ENCODE results near the gene ARL5A.
A peak's percentile ranks its signal among the peaks of the same experiment; 100 is the strongest.

Gene ARL5A

GRCh38 chr2:151766437-151767153 is 61.6 kb downstream of the ARL5A start:
- DNase-seq (ENCODE audit: low read depth) = no peak

DNA sequence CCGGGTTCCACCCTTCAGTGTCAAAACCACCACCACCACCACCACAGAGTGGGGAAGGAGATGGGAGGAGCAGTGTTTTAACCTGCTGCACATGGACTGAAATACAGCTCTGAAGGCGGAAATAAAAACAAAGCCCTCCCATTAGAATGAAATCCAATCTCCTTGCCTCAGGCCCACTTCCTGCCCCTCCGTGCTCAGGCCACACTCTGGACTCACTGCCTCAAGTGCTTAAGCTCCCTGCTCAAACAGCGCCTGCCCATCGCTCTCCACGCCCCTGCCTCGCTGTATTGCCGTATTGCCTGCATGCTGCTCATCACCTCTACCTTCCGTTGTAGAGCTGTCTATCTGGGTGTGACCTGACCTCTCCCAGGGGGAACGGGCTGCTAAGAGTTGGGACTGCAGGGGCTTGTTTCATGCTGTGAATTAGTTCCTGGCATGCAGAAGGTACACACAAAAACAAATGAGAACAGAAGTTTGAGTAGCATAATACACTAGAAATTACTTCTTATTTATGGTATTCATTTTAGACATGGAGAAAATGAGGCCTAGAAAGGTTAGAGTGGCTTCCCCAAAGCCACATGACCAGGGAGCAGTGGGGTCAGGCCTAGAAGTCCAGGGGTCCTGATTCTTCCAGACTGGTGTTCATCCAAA is 62.3 kb downstream of the ARL5A start:
- no peak for DNase-seq (ENCODE audit: low read depth)

GRCh38 chr2:151762694-151763093 is 65.5 kb downstream of the ARL5A start:
- DNase-seq (ENCODE audit: low read depth) = peak; percentile 41

GRCh38 chr2:151761687-151762086 is 66.5 kb downstream of the ARL5A start:
- no peak for DNase-seq (ENCODE audit: low read depth)

DNA sequence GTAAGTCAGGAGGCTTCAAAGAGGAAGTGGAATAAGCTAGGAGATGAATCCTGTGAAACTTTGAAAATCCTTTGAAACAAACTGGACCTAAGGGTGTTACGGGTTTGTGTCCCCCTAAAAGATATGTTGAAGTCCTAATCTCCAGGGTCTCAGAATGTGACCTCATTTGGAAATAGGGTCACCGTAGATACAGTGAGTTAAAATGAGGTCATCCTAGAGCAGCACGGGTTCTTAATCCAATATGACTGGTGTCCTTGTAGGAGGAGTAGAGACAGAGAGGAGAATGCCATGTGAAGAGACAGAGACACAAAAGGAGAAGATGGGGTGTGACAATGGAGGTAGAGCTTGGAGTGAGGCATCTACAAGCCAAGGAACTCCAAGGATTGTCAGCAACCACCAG is 67.0 kb downstream of the ARL5A start:
- DNase-seq (ENCODE audit: low read depth) = no peak

DNA sequence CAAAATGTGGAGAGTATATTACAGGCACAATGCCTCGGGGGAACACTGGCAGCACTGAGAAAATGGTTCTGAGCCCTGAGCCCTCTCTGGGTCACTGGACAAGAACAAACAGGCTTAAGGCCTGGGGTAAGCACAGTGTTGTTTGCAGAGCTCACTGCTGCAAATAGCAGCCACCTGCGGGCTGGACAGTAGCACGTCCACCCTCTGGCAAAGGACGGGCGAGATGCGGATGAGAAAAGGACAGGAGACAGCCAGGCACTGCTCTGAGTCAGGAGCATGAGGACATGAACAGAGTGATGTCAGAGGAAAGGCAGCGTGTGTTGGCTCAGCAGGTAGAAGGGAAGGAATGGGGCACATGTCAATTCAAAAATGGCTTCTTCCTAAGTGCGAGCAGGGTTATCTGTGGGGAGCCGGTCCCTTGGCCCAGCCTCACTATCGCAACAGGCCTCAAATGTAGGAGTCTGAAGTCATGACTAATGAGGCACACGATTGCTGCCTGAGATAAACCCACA is 68.0 kb downstream of the ARL5A start:
- no peak for DNase-seq (ENCODE audit: low read depth)

GRCh38 chr2:151758744-151759143 is 69.5 kb downstream of the ARL5A start:
- no peak for DNase-seq (ENCODE audit: low read depth)

- no peak for DNase-seq (ENCODE audit: low read depth)
These were observed 70.4 kb downstream of the ARL5A start for GRCh38 chr2:151757861-151758260.

DNA sequence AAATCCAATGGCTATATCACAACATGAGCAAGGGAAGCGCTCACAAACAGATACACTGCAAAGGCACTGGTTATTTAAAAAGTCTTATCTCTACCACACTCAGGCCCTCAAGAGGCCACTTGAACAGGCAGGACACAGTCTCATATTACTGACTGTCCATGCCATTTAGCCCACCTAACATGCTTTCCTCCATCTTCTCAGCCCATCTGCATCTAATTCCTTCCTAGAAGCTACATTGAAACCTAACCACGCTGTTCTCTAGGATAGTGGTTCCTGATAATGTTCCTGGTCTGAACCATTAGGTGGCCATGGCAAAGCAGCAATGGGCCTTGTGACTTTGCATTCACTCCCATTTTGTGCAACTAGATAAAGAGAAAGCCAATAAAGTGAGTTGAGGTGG is 71.4 kb downstream of the ARL5A start:
- DNase-seq (ENCODE audit: low read depth) = no peak

DNA sequence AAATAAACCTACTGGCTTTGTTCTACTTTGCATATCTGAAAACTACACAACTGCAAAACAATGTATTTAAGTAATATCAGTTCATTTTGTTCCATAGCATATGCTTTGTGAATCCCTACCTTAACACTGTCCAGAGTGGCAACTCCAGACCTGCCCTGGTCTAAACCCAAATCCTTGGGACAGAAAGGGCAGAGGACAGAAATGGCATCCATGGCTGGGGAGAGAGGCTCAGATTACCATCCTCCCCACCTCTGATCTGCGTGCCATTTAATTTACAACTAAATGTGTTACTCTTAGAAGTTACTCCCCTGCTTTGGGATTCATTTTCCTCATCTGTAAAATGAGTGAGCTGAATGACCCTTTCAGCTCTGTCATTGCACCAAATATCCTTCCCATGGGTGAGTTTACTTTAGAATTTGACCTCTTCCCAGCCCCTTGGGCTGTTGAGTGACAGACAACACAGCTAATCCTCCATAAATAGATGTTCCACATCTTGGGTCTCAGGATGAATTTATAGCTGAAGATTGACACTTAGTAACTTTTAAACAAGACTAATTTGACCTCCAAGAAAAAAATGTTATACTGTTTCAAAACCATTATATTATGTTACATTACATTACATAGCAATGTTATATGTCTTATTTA is 73.8 kb downstream of the ARL5A start:
- DNase-seq (ENCODE audit: low read depth) = no peak

- DNase-seq (ENCODE audit: low read depth) = no peak
These were observed 74.7 kb downstream of the ARL5A start for GRCh38 chr2:151753540-151753939.
